ENCODE data around the gene SLC34A1.
"Not testable (repeated sequence)": the region's sequence is repeated elsewhere in the genome, so short reads cannot be mapped to it uniquely, and the experiment has no call there.

Gene SLC34A1

DNA sequence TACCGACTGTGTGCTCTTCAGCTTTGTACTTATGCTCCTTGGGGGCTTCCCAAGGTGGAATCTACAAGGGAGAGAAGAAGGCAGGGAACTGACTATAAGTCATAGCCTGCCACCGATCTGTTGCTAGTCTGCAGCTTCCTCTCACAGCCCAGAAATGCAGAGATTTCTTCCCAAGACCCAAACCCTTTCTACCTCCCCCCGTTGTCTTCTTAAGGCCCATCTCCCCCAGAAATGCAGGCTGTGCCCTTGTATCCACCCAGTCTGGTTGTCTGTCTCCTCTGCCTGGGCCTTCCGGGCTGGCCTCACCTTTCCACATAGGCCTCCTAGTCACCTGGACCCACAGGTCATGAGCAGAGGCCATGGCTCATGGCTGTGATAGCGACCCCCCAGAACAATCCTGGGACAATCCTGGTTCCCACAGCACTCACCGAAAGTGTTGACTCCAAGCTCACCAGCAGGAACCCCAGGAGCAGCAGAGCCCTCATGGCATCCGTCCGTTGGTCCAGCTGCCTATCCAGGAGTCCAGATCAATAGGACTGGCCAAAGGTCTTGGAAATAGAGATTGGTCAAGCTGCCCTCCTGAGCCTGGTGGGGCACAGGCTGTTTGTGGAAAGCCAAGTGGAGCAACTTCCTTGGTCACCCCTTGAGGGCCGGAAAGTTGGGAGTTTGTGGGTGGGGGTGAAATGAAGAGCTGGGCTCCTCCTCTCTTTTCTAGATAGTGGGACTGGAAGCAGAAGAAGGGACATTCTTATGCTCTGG is 25.0 kb downstream of the SLC34A1 start, which contains the start of gene F12:
Gene F12 (minus strand): TSS at position 522 of the 759 bp plus-strand sequence. CDS start 37 bp downstream, at position 485.
- no peak within 1 kb of the TSS for H3K9ac ChIP-seq (ENCODE audit: low read length)
- H3K79me2 ChIP-seq (ENCODE audit: control insufficient read depth, insufficient read depth, low read length) = no peaks in the 10 kb centered on the region
- no peak within 1 kb of the TSS for H3K56ac ChIP-seq (ENCODE audit: low read length)
- no peaks in the 10 kb centered on the region for H3K79me1 ChIP-seq (ENCODE audit: low read length)
- no peak within 1 kb of the TSS for H3K4ac ChIP-seq (ENCODE audit: low read depth, low read length)
- no peak within 1 kb of the TSS for H4K8ac ChIP-seq (ENCODE audit: low read depth, low read length)
- no peak within 1 kb of the TSS for H3K4me2 ChIP-seq (ENCODE audit: low read length)
- peaks cover 2% of the 10 kb centered on the region for H3K27me3 ChIP-seq (ENCODE audit: insufficient read depth, low read length, poor library complexity)
- no CpG with 5 or more reads among the region's 9 CpGs for WGBS (ENCODE audit: extremely low coverage, insufficient coverage, low lambda C conversion rate)
- no peak within 1 kb of the TSS for H4K5ac ChIP-seq (ENCODE audit: low read length)
- no peak within 1 kb of the TSS for H3K4me3 ChIP-seq (ENCODE audit: low read length)
- no peak within 1 kb of the TSS for H2AK5ac ChIP-seq (ENCODE audit: low read length)
- H2BK5ac ChIP-seq (ENCODE audit: low read length) = no peak within 1 kb of the TSS
- H3K23ac ChIP-seq (ENCODE audit: low read length) = no peak within 1 kb of the TSS
- H3K36me3 ChIP-seq (ENCODE audit: control insufficient read depth, insufficient read depth, low read length) = no peaks in the 10 kb centered on the region
- no peak within 1 kb of the TSS for H3K18ac ChIP-seq (ENCODE audit: low read length)
- no peak for DNase-seq
- no peak within 1 kb of the TSS for H3K27ac ChIP-seq (ENCODE audit: low read depth, low read length)
- no peaks in the 10 kb centered on the region for H3K4me1 ChIP-seq (ENCODE audit: control insufficient read depth, low read depth, low read length)
- H2BK15ac ChIP-seq (replicated peaks; ENCODE audit: low read depth) = no peak within 1 kb of the TSS
- H2BK120ac ChIP-seq (ENCODE audit: low read depth, low read length) = no peak within 1 kb of the TSS

DNA sequence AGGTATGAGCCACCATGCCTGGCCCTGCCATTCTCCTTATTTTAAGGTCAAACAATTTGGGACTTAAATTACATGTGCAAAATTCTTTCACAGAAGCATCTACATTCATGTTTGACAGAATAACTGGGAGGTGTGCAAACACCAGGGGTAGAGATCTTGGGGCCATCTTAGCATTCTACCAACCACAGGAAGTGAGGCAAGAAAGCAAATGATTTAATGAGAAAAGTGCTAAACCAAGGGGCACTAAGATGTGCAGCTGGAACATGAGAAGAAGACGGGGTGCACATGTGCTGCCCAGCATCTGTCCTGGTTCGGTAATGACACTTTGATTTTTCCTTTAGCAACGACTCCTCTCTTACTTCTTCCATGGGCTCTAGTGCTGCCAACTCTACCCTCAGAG is 26.3 kb downstream of the SLC34A1 start:
- Histone ChIP-seq H2BK5ac (ENCODE audit: low read length) (no peak overlapping the region), H4K5ac (ENCODE audit: low read length) (no peak overlapping the region), H3K56ac (ENCODE audit: low read length) (no peak overlapping the region), H3K4me1 (ENCODE audit: control insufficient read depth, low read depth, low read length) (no peaks in the 10 kb centered on the region), H3K4me2 (ENCODE audit: low read length) (no peak overlapping the region), H3K79me2 (ENCODE audit: control insufficient read depth, insufficient read depth, low read length) (no peaks in the 10 kb centered on the region), H3K4ac (ENCODE audit: low read depth, low read length) (no peak overlapping the region), H3K36me3 (ENCODE audit: control insufficient read depth, insufficient read depth, low read length) (no peaks in the 10 kb centered on the region), H3K27ac (ENCODE audit: low read depth, low read length) (no peak overlapping the region), H3K9ac (ENCODE audit: low read length) (no peak overlapping the region), H2BK120ac (ENCODE audit: low read depth, low read length) (no peak overlapping the region), H2BK15ac (replicated peaks; ENCODE audit: low read depth) (no peak overlapping the region), H3K79me1 (ENCODE audit: low read length) (no peaks in the 10 kb centered on the region), H3K23ac (ENCODE audit: low read length) (no peak overlapping the region), H2AK5ac (ENCODE audit: low read length) (no peak overlapping the region), H3K27me3 (ENCODE audit: insufficient read depth, low read length, poor library complexity) (no peaks in the 10 kb centered on the region), H4K8ac (ENCODE audit: low read depth, low read length) (no peak overlapping the region), H3K4me3 (ENCODE audit: low read length) (no peak overlapping the region), H3K18ac (ENCODE audit: low read length) (no peak overlapping the region)
- DNase-seq = no peak
- no CpG with 5 or more reads among the region's 3 CpGs for WGBS (ENCODE audit: extremely low coverage, insufficient coverage, low lambda C conversion rate)

GRCh38 chr5:177412603-177413233 is 28.5 kb downstream of the SLC34A1 start:
- Histone ChIP-seq H3K79me1 (ENCODE audit: low read length) (no peaks in the 10 kb centered on the region), H4K8ac (ENCODE audit: low read depth, low read length) (no peak overlapping the region), H3K4me1 (ENCODE audit: control insufficient read depth, low read depth, low read length) (no peaks in the 10 kb centered on the region), H3K56ac (ENCODE audit: low read length) (no peak overlapping the region), H2BK5ac (ENCODE audit: low read length) (no peak overlapping the region), H3K27me3 (ENCODE audit: insufficient read depth, low read length, poor library complexity) (no peaks in the 10 kb centered on the region), H3K23ac (ENCODE audit: low read length) (no peak overlapping the region), H2AK5ac (ENCODE audit: low read length) (no peak overlapping the region), H4K5ac (ENCODE audit: low read length) (no peak overlapping the region), H3K4me2 (ENCODE audit: low read length) (no peak overlapping the region), H2BK15ac (replicated peaks; ENCODE audit: low read depth) (no peak overlapping the region), H3K79me2 (ENCODE audit: control insufficient read depth, insufficient read depth, low read length) (no peaks in the 10 kb centered on the region), H3K36me3 (ENCODE audit: control insufficient read depth, insufficient read depth, low read length) (no peaks in the 10 kb centered on the region), H3K27ac (ENCODE audit: low read depth, low read length) (no peak overlapping the region), H3K18ac (ENCODE audit: low read length) (no peak overlapping the region), H3K4ac (ENCODE audit: low read depth, low read length) (no peak overlapping the region), H3K9ac (ENCODE audit: low read length) (no peak overlapping the region), H3K4me3 (ENCODE audit: low read length) (no peak overlapping the region), H2BK120ac (ENCODE audit: low read depth, low read length) (no peak overlapping the region)
- DNase-seq = no peak
- no CpG with 5 or more reads among the region's 8 CpGs for WGBS (ENCODE audit: extremely low coverage, insufficient coverage, low lambda C conversion rate)

GRCh38 chr5:177414481-177414880 is 30.2 kb downstream of the SLC34A1 start:
- no peak overlapping the region for H2BK5ac ChIP-seq (ENCODE audit: low read length)
- H3K4me3 ChIP-seq (ENCODE audit: low read length) = no peak overlapping the region
- H3K18ac ChIP-seq (ENCODE audit: low read length) = no peak overlapping the region
- H2BK15ac ChIP-seq (replicated peaks; ENCODE audit: low read depth) = no peak overlapping the region
- H2BK120ac ChIP-seq (ENCODE audit: low read depth, low read length) = no peak overlapping the region
- no peak overlapping the region for H3K27ac ChIP-seq (ENCODE audit: low read depth, low read length)
- no peak overlapping the region for H3K56ac ChIP-seq (ENCODE audit: low read length)
- no peaks in the 10 kb centered on the region for H3K79me2 ChIP-seq (ENCODE audit: control insufficient read depth, insufficient read depth, low read length)
- no peak overlapping the region for H4K8ac ChIP-seq (ENCODE audit: low read depth, low read length)
- H3K23ac ChIP-seq (ENCODE audit: low read length) = no peak overlapping the region
- no peak overlapping the region for H2AK5ac ChIP-seq (ENCODE audit: low read length)
- no peak for DNase-seq
- no peak overlapping the region for H3K4me2 ChIP-seq (ENCODE audit: low read length)
- no peak overlapping the region for H3K4ac ChIP-seq (ENCODE audit: low read depth, low read length)
- H3K36me3 ChIP-seq (ENCODE audit: control insufficient read depth, insufficient read depth, low read length) = no peaks in the 10 kb centered on the region
- H4K5ac ChIP-seq (ENCODE audit: low read length) = no peak overlapping the region
- no CpG with 5 or more reads among the region's 3 CpGs for WGBS (ENCODE audit: extremely low coverage, insufficient coverage, low lambda C conversion rate)
- no peak overlapping the region for H3K9ac ChIP-seq (ENCODE audit: low read length)
- no peaks in the 10 kb centered on the region for H3K79me1 ChIP-seq (ENCODE audit: low read length)
- H3K4me1 ChIP-seq (ENCODE audit: control insufficient read depth, low read depth, low read length) = no peaks in the 10 kb centered on the region
- no peaks in the 10 kb centered on the region for H3K27me3 ChIP-seq (ENCODE audit: insufficient read depth, low read length, poor library complexity)

GRCh38 chr5:177417081-177417480 is 32.8 kb downstream of the SLC34A1 start:
- H2BK5ac ChIP-seq (ENCODE audit: low read length); H3K79me1 ChIP-seq (ENCODE audit: low read length); H3K4me3 ChIP-seq (ENCODE audit: low read length); H3K18ac ChIP-seq (ENCODE audit: low read length); H2AK5ac ChIP-seq (ENCODE audit: low read length); H3K4me2 ChIP-seq (ENCODE audit: low read length); H3K79me2 ChIP-seq (ENCODE audit: control insufficient read depth, insufficient read depth, low read length); H2BK120ac ChIP-seq (ENCODE audit: low read depth, low read length); H3K23ac ChIP-seq (ENCODE audit: low read length); DNase-seq; H3K4ac ChIP-seq (ENCODE audit: low read depth, low read length); H3K56ac ChIP-seq (ENCODE audit: low read length); H3K27ac ChIP-seq (ENCODE audit: low read depth, low read length); H3K9ac ChIP-seq (ENCODE audit: low read length); H4K5ac ChIP-seq (ENCODE audit: low read length); H4K8ac ChIP-seq (ENCODE audit: low read depth, low read length); H2BK15ac ChIP-seq (replicated peaks; ENCODE audit: low read depth); H3K36me3 ChIP-seq (ENCODE audit: control insufficient read depth, insufficient read depth, low read length); H3K27me3 ChIP-seq (ENCODE audit: insufficient read depth, low read length, poor library complexity); H3K4me1 ChIP-seq (ENCODE audit: control insufficient read depth, low read depth, low read length): not testable (repeated sequence)
- no CpG with 5 or more reads among the region's 6 CpGs for WGBS (ENCODE audit: extremely low coverage, insufficient coverage, low lambda C conversion rate)

All from mesendoderm (in vitro differentiated cells).